Activated T-helper 2 cell treated with anti-CD3 and anti-CD28 coated beads, Interferon-gamma antibody, Interleukin-2, Interleukin-4, amounts not matched to agents 10 μg/mL and 5 μg/mL and 100 μg/mL, durations not matched to agents 14 hours and 24 hours and 36 hours (primary cell): ENCODE data around the gene PRSS1. TPM values are rescaled to one million over a fixed set of nuclear protein-coding genes. Genes with fewer than 3 reads are reported as not detected.

Experiments
- DNase-seq: peaks from one replicate; pipeline ENCODE4 v3.0.0; 2021; ENCODE audit warnings: low spot score
- H3K27ac Mint-ChIP-seq: one replicate; pipeline ENCODE4 v1.8.0; 2021; ENCODE audit warnings: mixed read lengths
- H3K27me3 Mint-ChIP-seq: one replicate; pipeline ENCODE4 v1.8.0; 2021; ENCODE audit warnings: low read depth, mixed read lengths
- H3K36me3 Mint-ChIP-seq: one replicate; pipeline ENCODE4 v1.8.0; 2021; ENCODE audit warnings: low read depth, mixed read lengths
- H3K4me1 Mint-ChIP-seq: one replicate; pipeline ENCODE4 v1.8.0; 2021; ENCODE audit warnings: low read depth, mixed read lengths
- H3K4me3 Mint-ChIP-seq: one replicate; pipeline ENCODE4 v1.8.0; 2021; ENCODE audit warnings: low read depth, mild to moderate bottlenecking, moderate library complexity, mixed read lengths
- H3K9me3 Mint-ChIP-seq: one replicate; pipeline ENCODE4 v1.8.0; 2021; ENCODE audit warnings: mixed read lengths
- intact Hi-C: fragments of 100-400 bp; cut with micrococcal nuclease; formaldehyde crosslinking; loops from one replicate; pipeline ENCODE4 v1.15.1; 2023
- total RNA-seq: library from RNA; stranded (reverse); gene quantifications from 2 replicates; pipeline ENCODE4 v1.2.3, GENCODE V29; 2022

The PRSS1 gene
- total RNA-seq, 1 donor from 2014 or later, result not detected

- intact Hi-C loops, result loop anchor here (1.0 kb wide), 1 partner anchor 114 kb away; no protein-coding TSS in a partner anchor
- Mint-ChIP-seq H3K27me3 (no peaks in the 10 kb centered on the region), H3K9me3 (no peaks in the 10 kb centered on the region), H3K4me1 (peaks cover 13% of the 10 kb centered on the region), H3K4me3 (peak overlapping the region; percentile 70), H3K36me3 (peaks cover 13% of the 10 kb centered on the region), H3K27ac (peak overlapping the region; percentile 85)
- DNase-seq, result peak; percentile 65
Measured at GRCh38 chr7:142782922-142783900, 33.9 kb downstream of the PRSS1 start.

- peak overlapping the region; percentile 58 for H3K27ac Mint-ChIP-seq
- H3K36me3 Mint-ChIP-seq, result peaks cover 22% of the 10 kb centered on the region
- no peaks in the 10 kb centered on the region for H3K27me3 Mint-ChIP-seq
- H3K4me1 Mint-ChIP-seq, result peaks cover 11% of the 10 kb centered on the region
- intact Hi-C loops, result loop anchor here (2.0 kb wide), 2 partner anchors 71 to 147 kb away; no protein-coding TSS in a partner anchor
- DNase-seq, result no peak
- no peaks in the 10 kb centered on the region for H3K9me3 Mint-ChIP-seq
- no peak overlapping the region for H3K4me3 Mint-ChIP-seq
Measured at GRCh38 chr7:142784096-142784495, 34.8 kb downstream of the PRSS1 start.

- H3K4me3 Mint-ChIP-seq, result peak overlapping the region; percentile 75
- no peaks in the 10 kb centered on the region for H3K9me3 Mint-ChIP-seq
- H3K4me1 Mint-ChIP-seq, result peaks cover 11% of the 10 kb centered on the region
- intact Hi-C loops, result loop anchor here (1.0 to 2.0 kb wide), 3 partner anchors 24 to 148 kb away; no protein-coding TSS in a partner anchor
- H3K27ac Mint-ChIP-seq, result peak overlapping the region; percentile 83
- no peak for DNase-seq
- peaks cover 28% of the 10 kb centered on the region for H3K36me3 Mint-ChIP-seq
- H3K27me3 Mint-ChIP-seq, result no peaks in the 10 kb centered on the region
Measured at GRCh38 chr7:142784716-142785115, 35.4 kb downstream of the PRSS1 start.

DNA sequence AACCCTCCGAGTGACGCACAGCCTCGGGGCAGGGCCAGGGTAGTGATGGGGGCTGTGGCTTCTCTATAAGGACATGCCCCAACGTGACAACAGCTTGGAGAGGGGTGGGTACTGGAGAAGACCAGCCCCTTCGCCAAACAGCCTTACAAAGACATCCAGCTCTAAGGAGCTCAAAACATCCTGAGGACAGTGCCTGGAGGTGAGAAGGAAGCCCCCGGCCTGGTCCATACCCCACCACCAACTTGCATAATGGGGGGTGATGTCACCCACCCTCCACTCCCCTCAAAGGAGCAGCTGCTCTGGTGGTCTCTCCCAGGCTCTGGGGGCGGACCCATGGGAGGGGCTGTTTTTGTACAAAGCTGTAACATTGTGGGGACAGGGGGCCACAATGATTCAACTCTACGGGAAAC is 36.6 kb downstream of the PRSS1 start:
- peak overlapping the region; percentile 75 for H3K4me3 Mint-ChIP-seq

DNA sequence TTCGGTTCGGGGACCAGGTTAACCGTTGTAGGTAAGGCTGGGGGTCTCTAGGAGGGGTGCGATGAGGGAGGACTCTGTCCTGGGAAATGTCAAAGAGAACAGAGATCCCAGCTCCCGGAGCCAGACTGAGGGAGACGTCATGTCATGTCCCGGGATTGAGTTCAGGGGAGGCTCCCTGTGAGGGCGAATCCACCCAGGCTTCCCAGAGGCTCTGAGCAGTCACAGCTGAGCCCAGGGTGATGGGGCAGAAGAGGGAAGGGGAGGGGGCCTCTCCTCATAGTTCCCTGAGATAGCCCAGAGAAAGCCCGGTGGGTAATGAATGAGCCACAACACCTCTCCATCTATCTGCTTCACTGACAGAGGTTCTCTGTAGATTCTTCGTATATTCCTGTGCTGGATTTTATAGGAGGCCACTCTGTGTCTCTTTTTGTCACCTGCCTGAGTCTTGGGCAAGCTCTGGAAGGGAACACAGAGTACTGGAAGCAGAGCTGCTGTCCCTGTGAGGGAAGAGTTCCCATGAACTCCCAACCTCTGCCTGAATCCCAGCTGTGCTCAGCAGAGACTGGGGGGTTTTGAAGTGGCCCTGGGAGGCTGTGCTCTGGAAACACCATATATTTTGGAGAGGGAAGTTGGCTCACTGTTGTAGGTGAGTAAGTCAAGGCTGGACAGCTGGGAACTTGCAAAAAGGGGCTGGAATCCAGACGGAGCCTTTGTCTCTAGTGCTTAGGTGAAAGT is 37.9 kb downstream of the PRSS1 start:
- peaks cover 19% of the 10 kb centered on the region for H3K4me1 Mint-ChIP-seq
- peak overlapping the region; percentile 90 for H3K27ac Mint-ChIP-seq
- intact Hi-C loops, result no loop called here
- peak overlapping the region; percentile 88 for H3K4me3 Mint-ChIP-seq
- H3K36me3 Mint-ChIP-seq, result peaks cover 53% of the 10 kb centered on the region
- DNase-seq, result no peak
- H3K27me3 Mint-ChIP-seq, result no peaks in the 10 kb centered on the region
- H3K9me3 Mint-ChIP-seq, result no peaks in the 10 kb centered on the region

More for the DNA sequence above, 36.6 kb downstream of the PRSS1 start:
- H3K27ac Mint-ChIP-seq, result peak overlapping the region; percentile 87
- DNase-seq, result peak; percentile 75
- H3K27me3 Mint-ChIP-seq, result no peaks in the 10 kb centered on the region
- intact Hi-C loops, result loop anchor here (1.0 to 2.0 kb wide), 4 partner anchors 11 to 149 kb away; no protein-coding TSS in a partner anchor
- H3K9me3 Mint-ChIP-seq, result no peaks in the 10 kb centered on the region
- H3K36me3 Mint-ChIP-seq, result peaks cover 40% of the 10 kb centered on the region
- peaks cover 15% of the 10 kb centered on the region for H3K4me1 Mint-ChIP-seq

- H3K36me3 Mint-ChIP-seq, result peaks cover 59% of the 10 kb centered on the region
- peaks cover 22% of the 10 kb centered on the region for H3K4me1 Mint-ChIP-seq
- no peak for DNase-seq
- H3K27me3 Mint-ChIP-seq, result no peaks in the 10 kb centered on the region
- peak overlapping the region; percentile 90 for H3K27ac Mint-ChIP-seq
- H3K9me3 Mint-ChIP-seq, result no peaks in the 10 kb centered on the region
- intact Hi-C loops, result no loop called here
- peak overlapping the region; percentile 88 for H3K4me3 Mint-ChIP-seq
Measured at GRCh38 chr7:142787783-142788182, 38.5 kb downstream of the PRSS1 start.

- H3K27me3 Mint-ChIP-seq, result no peaks in the 10 kb centered on the region
- peaks cover 67% of the 10 kb centered on the region for H3K36me3 Mint-ChIP-seq
- peak overlapping the region; percentile 88 for H3K4me3 Mint-ChIP-seq
- peaks cover 25% of the 10 kb centered on the region for H3K4me1 Mint-ChIP-seq
- intact Hi-C loops, result no loop called here
- H3K27ac Mint-ChIP-seq, result peak overlapping the region; percentile 90
- no peak for DNase-seq
- H3K9me3 Mint-ChIP-seq, result no peaks in the 10 kb centered on the region
Measured at GRCh38 chr7:142788303-142789289, 39.3 kb downstream of the PRSS1 start.

GRCh38 chr7:142789441-142789840 is 40.2 kb downstream of the PRSS1 start:
- Mint-ChIP-seq H3K4me1 (peaks cover 30% of the 10 kb centered on the region), H3K27ac (peak overlapping the region; percentile 90), H3K36me3 (peaks cover 74% of the 10 kb centered on the region), H3K9me3 (no peaks in the 10 kb centered on the region), H3K27me3 (no peaks in the 10 kb centered on the region), H3K4me3 (peak overlapping the region; percentile 88)
- DNase-seq, result no peak
- intact Hi-C loops, result no loop called here

GRCh38 chr7:142790056-142790455 is 40.8 kb downstream of the PRSS1 start:
- no peaks in the 10 kb centered on the region for H3K27me3 Mint-ChIP-seq
- H3K4me1 Mint-ChIP-seq, result peaks cover 36% of the 10 kb centered on the region
- no peak for DNase-seq
- no peaks in the 10 kb centered on the region for H3K9me3 Mint-ChIP-seq
- intact Hi-C loops, result loop anchor here (10.0 kb wide), 1 partner anchor 1775 kb away; the partner anchor contains the start of gene MRPS33
- peak overlapping the region; percentile 88 for H3K4me3 Mint-ChIP-seq
- H3K36me3 Mint-ChIP-seq, result peaks cover 77% of the 10 kb centered on the region
- H3K27ac Mint-ChIP-seq, result peak overlapping the region; percentile 90

GRCh38 chr7:142790555-142790954 is 41.3 kb downstream of the PRSS1 start:
- Mint-ChIP-seq H3K4me1 (peaks cover 38% of the 10 kb centered on the region), H3K36me3 (peaks cover 77% of the 10 kb centered on the region), H3K9me3 (no peaks in the 10 kb centered on the region), H3K27ac (peak overlapping the region; percentile 90), H3K4me3 (peak overlapping the region; percentile 88), H3K27me3 (no peaks in the 10 kb centered on the region)
- intact Hi-C loops, result loop anchor here (10.0 kb wide), 1 partner anchor 1776 kb away; the partner anchor contains the start of gene MRPS33
- no peak for DNase-seq

GRCh38 chr7:142791502-142791901 is 42.2 kb downstream of the PRSS1 start:
- intact Hi-C loops, result loop anchor here (10.0 kb wide), 1 partner anchor 1777 kb away; the partner anchor contains the start of gene MRPS33
- peak overlapping the region; percentile 78 for H3K4me3 Mint-ChIP-seq

More at GRCh38 chr7:142791502-142791901, 42.2 kb downstream of the PRSS1 start:
- H3K4me1 Mint-ChIP-seq, result peaks cover 39% of the 10 kb centered on the region
- H3K27me3 Mint-ChIP-seq, result no peaks in the 10 kb centered on the region
- peaks cover 83% of the 10 kb centered on the region for H3K36me3 Mint-ChIP-seq
- no peaks in the 10 kb centered on the region for H3K9me3 Mint-ChIP-seq
- DNase-seq, result no peak
- H3K27ac Mint-ChIP-seq, result peak overlapping the region; percentile 93
